ENCODE data around the gene ZNF92. TPM values are rescaled to one million over a fixed set of nuclear protein-coding genes. Genes with fewer than 3 reads are reported as not detected.

Gene ZNF92
- total and polyA plus RNA-seq, 2 of the 13 experiments (the other 11 are each of a cell fraction or from before 2014, with no cell fraction given) = 4.0 to 13.2 TPM

GRCh38 chr7:65444899-65445823, 71.5 kb downstream of the ZNF92 start (continued):
- peak; percentile 65; the same call in 1 of the 2 replicates for TF ChIP-seq CBX5 (CRISPR knock-in tag; IDR thresholded peaks at IDR 0.05; ENCODE audit: borderline replicate concordance)
- 0 out of 2 replicates have a peak, but pooled peaks have one; percentile 26 for TF ChIP-seq BRF2 (CRISPR knock-in tag; IDR thresholded peaks at IDR 0.05)
- peak; percentile 40; the same call in 1 of the 2 replicates for TF ChIP-seq SMC3 (IDR thresholded peaks at IDR 0.05; ENCODE audit: low read length)
- no peak for TF ChIP-seq ZNF777 (CRISPR knock-in tag; IDR thresholded peaks at IDR 0.05)
- TF ChIP-seq ELK4 (CRISPR knock-in tag; IDR thresholded peaks at IDR 0.05; ENCODE audit: borderline replicate concordance) = no peak
- TF ChIP-seq ZNF414 (CRISPR knock-in tag; IDR thresholded peaks at IDR 0.05) = peak; percentile 53; the same call in 1 of the 2 replicates
- 0 out of 2 replicates have a peak, but pooled peaks have one; percentile 56 for TF ChIP-seq NKX3-1 (CRISPR knock-in tag; IDR thresholded peaks at IDR 0.05)
- TF ChIP-seq ZC3H13 (CRISPR knock-in tag; IDR thresholded peaks at IDR 0.05) = no peak
- peak; percentile 55; the same call in 1 of the 2 replicates for TF ChIP-seq KMT2B (CRISPR knock-in tag; IDR thresholded peaks at IDR 0.05)
- TF ChIP-seq ZNF343 (CRISPR knock-in tag; IDR thresholded peaks at IDR 0.05) = 0 out of 2 replicates have a peak, but pooled peaks have one; percentile 53
- no peak for TF ChIP-seq ZNF318 (CRISPR knock-in tag; IDR thresholded peaks at IDR 0.05)
- TF ChIP-seq MEF2D (CRISPR knock-in tag; IDR thresholded peaks at IDR 0.05) = peak; percentile 84
- no peak for TF ChIP-seq NR1H2 (CRISPR knock-in tag; IDR thresholded peaks at IDR 0.05; ENCODE audit: borderline replicate concordance, low read depth)
- TF ChIP-seq REPIN1 (CRISPR knock-in tag; IDR thresholded peaks at IDR 0.05; ENCODE audit: borderline replicate concordance, low read depth) = peak; percentile 41; the same call in 1 of the 2 replicates
- TF ChIP-seq RBM22 (optimal IDR thresholded peaks at IDR 0.05; ENCODE audit: low read length) = no peak
- peak; percentile 27; the same call in 1 of the 2 replicates for TF ChIP-seq ATF7 (IDR thresholded peaks at IDR 0.05)
- TF ChIP-seq ATF7 (CRISPR knock-in tag; IDR thresholded peaks at IDR 0.05) = no peak
- peak; percentile 96; the same call in 1 of the 2 replicates for TF ChIP-seq MIER3 (CRISPR knock-in tag; IDR thresholded peaks at IDR 0.05; ENCODE audit: borderline replicate concordance)
